ENCODE data around the gene CAND2.

The CAND2 gene

GRCh38 chr3:12854565-12854964, 58.1 kb downstream of the CAND2 start:
- TF ChIP-seq CTCF (IDR thresholded peaks at IDR 0.05; ENCODE audit: low read depth, low read length, missing control alignments), result no peak
- DNase-seq, result no peak
- Histone ChIP-seq H3K27ac (no peak overlapping the region), H3K27me3 (replicated peaks) (peaks cover 3% of the 10 kb centered on the region), H3K36me3 (replicated peaks) (no peaks in the 10 kb centered on the region), H3K4me3 (ENCODE audit: low read depth, low read length) (no peak overlapping the region)
- in situ Hi-C loops (cut with HindIII; ENCODE audit: low pct_ligation_motif_present, low sequenced_read_pairs), result no loop called here

GRCh38 chr3:12856626-12857025, 60.1 kb downstream of the CAND2 start:
- H3K4me3 ChIP-seq (ENCODE audit: low read depth, low read length), result no peak overlapping the region
- no peak overlapping the region for H3K27ac ChIP-seq
- DNase-seq, result no peak
- no peak for TF ChIP-seq CTCF (IDR thresholded peaks at IDR 0.05; ENCODE audit: low read depth, low read length, missing control alignments)
- in situ Hi-C loops (cut with HindIII; ENCODE audit: low pct_ligation_motif_present, low sequenced_read_pairs), result no loop called here
- H3K36me3 ChIP-seq (replicated peaks), result no peaks in the 10 kb centered on the region
- peaks cover 3% of the 10 kb centered on the region for H3K27me3 ChIP-seq (replicated peaks)

- no peak for TF ChIP-seq CTCF (IDR thresholded peaks at IDR 0.05; ENCODE audit: low read depth, low read length, missing control alignments)
- no peak for DNase-seq
- Histone ChIP-seq H3K27ac (no peak overlapping the region), H3K4me3 (ENCODE audit: low read depth, low read length) (no peak overlapping the region), H3K36me3 (replicated peaks) (no peaks in the 10 kb centered on the region), H3K27me3 (replicated peaks) (no peaks in the 10 kb centered on the region)
- in situ Hi-C loops (cut with HindIII; ENCODE audit: low pct_ligation_motif_present, low sequenced_read_pairs), result no loop called here
Observed at GRCh38 chr3:12859840-12860239, 63.4 kb downstream of the CAND2 start.

GRCh38 chr3:12861611-12862010, 65.1 kb downstream of the CAND2 start:
- no peaks in the 10 kb centered on the region for H3K36me3 ChIP-seq (replicated peaks)
- TF ChIP-seq CTCF (IDR thresholded peaks at IDR 0.05; ENCODE audit: low read depth, low read length, missing control alignments), result no peak
- in situ Hi-C loops (cut with HindIII; ENCODE audit: low pct_ligation_motif_present, low sequenced_read_pairs), result no loop called here
- no peaks in the 10 kb centered on the region for H3K27me3 ChIP-seq (replicated peaks)
- H3K27ac ChIP-seq, result no peak overlapping the region
- H3K4me3 ChIP-seq (ENCODE audit: low read depth, low read length), result no peak overlapping the region
- DNase-seq, result no peak

GRCh38 chr3:12862387-12862786, 65.9 kb downstream of the CAND2 start:
- H3K27ac ChIP-seq, result no peak overlapping the region
- H3K4me3 ChIP-seq (ENCODE audit: low read depth, low read length), result no peak overlapping the region
- no peak for TF ChIP-seq CTCF (IDR thresholded peaks at IDR 0.05; ENCODE audit: low read depth, low read length, missing control alignments)
- no peaks in the 10 kb centered on the region for H3K27me3 ChIP-seq (replicated peaks)
- no peaks in the 10 kb centered on the region for H3K36me3 ChIP-seq (replicated peaks)
- DNase-seq, result no peak
- in situ Hi-C loops (cut with HindIII; ENCODE audit: low pct_ligation_motif_present, low sequenced_read_pairs), result no loop called here

GRCh38 chr3:12865271-12865670, 68.8 kb downstream of the CAND2 start:
- TF ChIP-seq CTCF (IDR thresholded peaks at IDR 0.05; ENCODE audit: low read depth, low read length, missing control alignments), result no peak
- no peak overlapping the region for H3K4me3 ChIP-seq (ENCODE audit: low read depth, low read length)
- no peaks in the 10 kb centered on the region for H3K36me3 ChIP-seq (replicated peaks)
- no peak overlapping the region for H3K27ac ChIP-seq
- H3K27me3 ChIP-seq (replicated peaks), result peaks cover 2% of the 10 kb centered on the region
- no peak for DNase-seq
- in situ Hi-C loops (cut with HindIII; ENCODE audit: low pct_ligation_motif_present, low sequenced_read_pairs), result no loop called here

Data from brain microvascular endothelial cell (primary cell).